Stimulated activated CD8-positive, alpha-beta memory T cell treated with anti-CD3 and anti-CD28 coated beads, Interleukin-7, amount 100 ng/mL, for 48 hours (primary cell): ENCODE measurements around the gene CAV1.

Experiments
- DNase-seq, 2 donors: peaks; one replicate each; pipeline ENCODE4 v3.0.0-alpha.2; 2020; ENCODE audit warnings: low read depth in 1 of 2; ENCODE audit errors: extremely low read depth in 1 of 2

Gene CAV1

DNA sequence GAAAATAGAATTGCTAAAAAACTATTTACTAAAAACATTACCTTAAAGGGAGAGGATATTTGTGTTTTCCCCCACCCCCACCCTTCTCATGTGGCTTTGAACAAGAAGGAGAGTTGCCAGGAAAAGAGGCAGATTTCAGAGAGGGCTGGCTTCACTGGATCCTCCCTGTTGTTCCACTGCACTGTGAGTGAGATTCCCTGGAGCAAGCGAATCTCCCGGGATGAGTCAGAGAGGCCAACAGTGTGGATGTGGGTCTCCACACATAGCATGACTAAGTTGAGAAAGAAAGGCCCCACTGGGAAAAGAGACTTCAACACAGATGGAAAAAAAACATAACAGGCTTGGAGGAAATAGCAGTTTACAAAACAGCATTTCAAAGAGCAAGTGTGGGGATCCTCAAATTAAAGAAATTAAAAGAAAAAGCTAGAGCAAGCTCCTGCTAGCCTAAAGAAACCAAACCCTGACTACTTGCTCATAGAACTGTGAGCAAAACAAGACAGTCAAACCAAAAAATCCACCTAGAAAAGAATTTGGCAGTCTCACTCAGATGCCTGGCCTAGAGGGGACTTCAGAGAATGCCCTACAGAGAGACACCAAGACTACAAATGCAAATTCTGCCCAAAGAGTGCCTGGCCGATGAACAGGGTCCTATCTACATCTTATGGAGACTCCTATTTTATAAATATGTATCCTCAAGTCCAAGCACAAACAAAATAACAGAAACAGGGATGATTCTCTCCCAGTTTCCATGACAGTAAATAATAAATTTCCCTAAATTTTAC is 3.4 kb downstream of the CAV1 start:
- DNase-seq, result no peak

DNA sequence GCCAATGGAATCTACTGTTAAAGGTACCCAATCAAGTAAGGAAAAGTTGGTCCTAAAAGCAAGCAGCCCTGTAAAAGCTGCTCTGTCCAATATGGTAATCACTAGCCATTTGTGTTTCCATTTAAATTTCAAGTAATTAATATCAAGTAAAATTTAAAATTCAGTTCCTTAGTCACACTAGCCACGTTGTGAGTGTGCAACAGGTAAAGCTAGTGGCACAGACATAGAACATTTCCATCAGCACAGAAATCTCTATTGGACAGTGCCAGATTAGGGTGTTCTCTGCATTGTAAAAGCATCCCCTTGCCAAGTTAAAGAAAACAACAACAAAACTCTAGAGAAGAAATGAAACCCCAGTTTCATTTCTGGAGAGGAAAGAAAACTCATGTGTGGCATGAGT is 4.4 kb downstream of the CAV1 start:
- DNase-seq, result no peak

DNA sequence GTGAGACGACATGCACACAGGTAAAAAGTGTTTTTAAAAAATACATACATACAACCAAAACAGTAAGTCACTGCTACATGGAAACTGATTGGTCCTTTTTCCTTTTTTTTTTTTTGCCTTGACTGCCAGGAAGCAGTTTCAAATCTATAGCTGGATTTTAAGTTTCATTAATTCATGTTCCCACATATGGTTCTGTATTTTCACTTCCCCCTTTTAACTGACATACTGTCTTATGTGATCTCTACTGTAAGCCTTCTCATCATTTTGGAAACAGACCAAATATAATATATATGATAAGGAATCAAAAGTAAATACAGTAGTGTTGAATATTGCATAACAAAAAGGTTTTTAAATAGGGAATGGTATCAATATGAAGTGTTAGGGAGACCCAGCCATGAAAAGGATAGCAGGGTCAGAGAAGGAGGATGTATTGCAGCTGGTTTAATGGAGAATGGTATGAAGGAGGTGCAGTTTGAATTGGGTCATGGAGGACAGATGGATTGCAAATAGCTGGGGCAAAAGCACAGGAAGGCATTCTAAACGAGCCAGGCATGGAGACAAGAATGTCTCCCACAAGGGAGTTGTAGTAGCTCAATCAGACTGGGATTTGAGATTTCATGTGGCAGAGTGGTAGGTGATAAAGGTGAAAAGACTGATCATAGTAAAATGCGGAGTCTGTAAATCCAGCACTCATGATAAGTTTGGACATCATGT is 5.4 kb downstream of the CAV1 start:
- DNase-seq, result no peak

DNA sequence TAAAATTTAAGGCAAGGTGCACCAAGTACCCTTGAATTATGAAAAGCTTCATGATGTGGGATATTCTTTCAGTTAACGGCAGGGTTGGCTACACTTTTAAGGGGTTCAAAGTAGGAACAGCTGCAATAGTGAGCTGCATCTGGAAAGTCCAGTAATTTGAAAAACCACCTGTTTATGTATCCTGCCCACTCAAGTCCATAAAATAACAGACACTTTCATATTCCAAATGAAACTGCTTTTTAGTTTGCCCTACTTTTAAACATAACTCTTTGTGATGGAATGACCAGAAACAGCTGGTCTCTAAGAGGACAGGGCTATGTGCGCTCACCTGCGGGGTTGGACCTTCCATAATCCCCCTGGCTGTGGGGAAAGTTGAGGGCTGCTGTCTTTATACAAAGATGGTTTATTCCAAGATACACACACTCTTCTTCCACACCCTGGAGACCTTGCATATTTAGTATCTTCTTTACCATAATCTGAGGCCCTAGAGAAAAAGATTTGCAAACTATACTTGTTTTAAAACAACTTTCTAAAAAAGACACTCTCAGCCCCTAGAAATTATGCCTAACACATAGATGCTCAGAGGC is 7.4 kb downstream of the CAV1 start:
- DNase-seq, result no peak

DNA sequence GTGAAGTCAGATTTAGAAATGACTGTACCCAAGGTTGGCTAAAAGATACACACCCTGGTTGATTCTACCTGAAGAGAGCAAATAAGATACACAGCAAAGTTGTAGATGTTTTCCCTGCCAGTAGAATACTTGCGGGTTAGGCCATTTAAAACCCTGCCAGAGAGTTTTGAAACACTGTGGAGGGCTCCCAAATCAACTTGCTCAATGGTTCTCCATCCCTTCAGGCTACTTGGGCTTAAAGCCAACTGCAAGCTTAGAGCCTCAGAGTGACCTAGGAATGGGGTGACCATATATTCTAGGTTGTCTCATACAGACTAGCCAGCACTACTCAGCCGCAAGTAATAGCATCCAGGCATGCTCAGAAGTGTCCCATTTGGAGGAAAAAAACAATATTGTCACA is 10.0 kb downstream of the CAV1 start:
- no peak for DNase-seq

DNA sequence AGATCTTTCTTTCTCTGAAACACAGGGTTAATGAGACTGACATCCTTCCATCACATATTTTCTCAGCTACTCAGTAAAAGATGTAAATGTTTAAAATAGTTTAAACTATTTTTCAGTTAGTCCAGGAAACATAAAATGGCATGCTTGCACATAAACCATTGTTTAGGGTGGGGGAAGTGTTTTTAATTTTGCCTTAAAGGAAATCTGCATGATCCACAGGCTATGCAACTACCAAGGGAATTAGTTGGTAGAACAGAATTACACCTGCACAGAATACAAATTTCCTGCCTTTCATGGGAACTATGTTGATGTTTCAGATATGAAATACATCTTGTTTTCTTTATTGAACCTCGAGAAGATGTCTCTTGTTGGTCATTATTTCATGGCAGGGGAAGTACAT is 10.6 kb downstream of the CAV1 start:
- DNase-seq, result no peak

DNA sequence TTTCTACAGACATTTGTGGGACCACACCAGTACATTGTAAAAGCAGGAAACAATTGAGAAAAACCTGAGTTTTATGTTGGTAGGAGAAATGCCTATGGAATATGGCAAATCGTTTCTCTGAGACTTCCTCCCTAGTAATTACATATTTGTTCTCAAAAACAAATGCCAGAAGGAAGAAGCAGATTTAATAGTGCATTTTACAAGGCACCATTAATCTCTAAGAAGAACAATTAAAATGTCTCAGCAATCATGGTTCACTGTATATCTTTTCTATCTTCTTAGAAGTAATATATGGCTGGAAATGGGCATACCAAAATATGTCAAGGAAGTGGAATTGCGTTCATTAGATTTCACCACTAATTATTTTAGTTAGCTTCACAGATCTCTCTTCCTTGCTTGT is 13.3 kb downstream of the CAV1 start:
- DNase-seq, result no peak

DNA sequence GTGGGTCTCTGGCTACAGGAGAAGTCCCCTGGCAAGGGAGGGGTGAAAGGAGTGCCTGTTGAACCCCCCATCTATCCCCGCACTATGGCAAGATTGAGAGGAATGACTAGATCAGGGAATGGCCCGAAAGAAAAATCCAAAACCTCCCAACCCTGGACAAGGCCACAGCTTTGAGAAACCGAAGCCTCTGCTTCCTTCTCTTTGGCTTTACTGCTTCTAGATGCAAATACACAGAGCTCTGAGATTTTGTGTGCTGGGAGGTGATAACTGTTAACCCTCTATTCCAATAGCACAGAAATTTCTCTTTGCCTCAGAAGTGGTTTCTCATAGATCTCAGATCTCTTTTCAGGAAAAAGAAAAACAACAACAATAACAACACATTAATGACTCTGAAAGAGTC is 15.0 kb downstream of the CAV1 start:
- DNase-seq, result no peak

DNA sequence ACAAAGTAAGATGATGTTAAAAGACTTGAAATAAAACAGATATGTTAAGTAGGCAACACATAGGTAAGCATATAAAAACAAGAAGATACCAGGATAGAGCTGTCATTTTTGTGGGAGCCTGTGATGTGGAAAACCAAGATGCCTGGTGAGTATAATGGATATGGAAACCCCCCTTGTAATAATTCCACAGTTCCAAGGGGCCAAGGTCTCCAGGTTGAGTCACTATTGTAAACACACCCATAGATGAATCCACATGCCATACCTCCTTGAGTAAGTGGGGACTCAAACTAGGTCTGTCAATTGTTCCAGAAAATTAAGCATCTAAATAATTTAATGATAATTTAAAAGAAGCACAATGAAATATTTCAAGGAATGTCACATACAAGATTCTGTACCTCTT is 15.9 kb downstream of the CAV1 start:
- DNase-seq, result no peak

DNA sequence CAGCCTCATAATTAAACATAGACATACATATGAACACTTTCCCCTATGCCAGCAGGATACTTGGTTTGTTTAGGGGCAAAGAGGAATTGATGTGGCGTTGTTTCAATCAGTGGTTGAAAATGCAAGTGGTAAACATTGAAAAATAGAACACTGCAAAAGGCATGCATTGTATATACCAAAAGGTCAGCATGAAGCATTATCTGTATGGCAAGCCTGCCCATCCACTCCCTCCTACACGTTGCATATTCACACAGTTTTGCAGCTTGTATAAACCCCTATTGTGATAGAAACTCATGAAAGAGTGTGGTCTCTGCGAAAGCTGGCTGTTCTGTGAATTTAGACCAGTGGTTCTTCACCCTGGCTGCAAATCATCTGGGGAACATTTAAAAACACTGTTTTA is 17.1 kb downstream of the CAV1 start:
- DNase-seq, result no peak

DNA sequence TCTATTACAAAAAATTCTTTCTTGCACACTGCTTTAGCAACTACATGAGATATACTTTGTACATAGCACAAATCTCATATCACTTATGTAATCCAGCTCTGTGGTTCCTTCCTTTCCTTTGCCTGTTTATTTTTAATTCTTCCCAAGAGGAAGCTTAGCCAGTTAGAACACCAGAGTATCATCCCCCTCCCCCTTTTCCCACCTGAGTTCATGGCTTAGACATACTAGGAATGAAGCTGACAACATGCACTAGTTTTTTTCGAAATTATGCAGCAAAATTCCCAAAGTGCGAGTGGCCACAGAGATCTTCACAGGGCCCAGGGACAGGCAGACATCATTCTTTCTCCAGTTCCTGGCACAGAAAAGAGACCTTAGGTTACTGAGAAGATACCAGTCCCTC is 17.8 kb downstream of the CAV1 start:
- DNase-seq, result no peak

DNA sequence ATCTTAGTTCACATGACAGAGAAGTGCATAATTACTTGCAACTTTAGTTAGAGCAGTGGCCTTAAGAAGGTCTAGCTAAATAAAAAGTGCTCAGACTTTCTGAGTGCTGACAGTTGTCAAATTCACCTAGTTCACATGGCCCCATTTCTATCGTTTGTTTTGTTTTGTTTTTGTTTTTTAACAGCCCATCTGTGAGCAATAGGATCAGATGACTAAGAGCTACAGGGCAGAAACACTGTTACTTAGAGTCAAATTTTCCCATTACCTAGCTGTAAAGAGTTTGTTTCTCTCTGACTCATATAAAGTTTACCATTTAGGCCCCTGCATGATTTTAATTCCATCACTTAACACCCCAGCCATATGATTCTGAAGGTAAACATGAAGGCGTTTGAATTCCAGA is 18.8 kb downstream of the CAV1 start:
- no peak for DNase-seq

DNA sequence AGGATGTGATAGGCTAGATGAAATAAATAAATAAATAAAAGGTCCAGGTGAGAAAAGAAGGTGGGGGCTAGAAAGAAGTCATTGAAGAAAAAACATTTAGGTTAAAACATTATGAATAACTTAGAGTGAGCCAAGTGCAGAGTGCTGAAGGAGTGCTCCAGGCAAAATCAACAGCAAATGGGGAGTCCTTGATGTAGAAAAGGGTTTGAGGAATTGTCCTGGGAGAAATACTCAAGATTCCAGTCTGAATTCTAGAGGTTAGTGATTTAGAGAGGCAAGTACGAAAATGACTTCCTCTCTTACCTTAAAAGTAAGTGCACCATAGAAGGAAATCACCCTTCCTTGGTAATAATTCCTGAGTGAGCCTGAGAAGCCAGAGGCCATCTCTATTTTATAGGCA is 19.7 kb downstream of the CAV1 start:
- DNase-seq, result no peak

DNA sequence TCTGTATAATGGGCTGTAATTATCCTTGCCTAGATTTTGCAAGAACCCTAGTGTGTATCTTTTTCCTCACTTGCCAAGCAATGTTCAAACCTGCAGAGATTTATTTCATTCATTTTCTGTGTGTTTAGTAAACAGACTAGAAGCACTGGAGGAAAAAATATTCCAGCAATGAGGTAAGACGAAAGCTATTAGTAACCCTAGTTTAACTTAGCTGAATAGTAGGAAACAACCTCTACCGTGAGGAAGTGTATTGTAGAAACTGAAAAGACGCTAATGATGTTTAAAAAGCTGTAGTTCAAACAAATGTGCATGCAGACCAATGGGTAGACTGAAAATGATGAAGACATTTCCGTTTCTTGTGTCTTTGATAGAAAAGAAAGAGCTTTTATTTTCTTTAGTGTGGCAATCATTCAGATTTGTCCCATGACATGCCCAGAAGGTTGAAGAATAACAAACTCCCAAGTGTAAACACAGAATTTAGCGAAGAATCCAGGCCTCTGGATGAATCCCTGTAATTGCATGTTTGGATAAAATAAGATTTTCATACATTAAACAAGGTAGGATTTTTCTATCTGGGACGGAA is 20.7 kb downstream of the CAV1 start:
- no peak for DNase-seq

DNA sequence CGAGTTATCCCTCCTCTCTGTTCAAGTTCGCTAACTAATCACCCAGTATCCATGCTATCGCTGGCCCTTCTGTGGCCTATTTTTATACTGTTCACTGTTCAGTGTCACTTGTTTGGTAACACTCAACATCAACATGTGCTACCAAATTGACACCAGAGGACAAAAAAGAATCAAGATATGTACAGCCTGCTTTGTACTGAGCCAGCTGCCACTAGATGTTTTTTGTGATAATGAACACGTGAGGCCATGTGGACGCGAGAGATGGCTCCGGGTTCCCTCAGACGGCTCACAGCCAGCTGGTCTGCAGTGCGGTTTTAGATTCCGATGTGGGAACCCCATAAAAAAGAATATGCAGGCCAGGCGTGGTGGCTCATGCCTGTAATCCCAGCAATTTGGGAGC is 21.2 kb downstream of the CAV1 start:
- no peak for DNase-seq

DNA sequence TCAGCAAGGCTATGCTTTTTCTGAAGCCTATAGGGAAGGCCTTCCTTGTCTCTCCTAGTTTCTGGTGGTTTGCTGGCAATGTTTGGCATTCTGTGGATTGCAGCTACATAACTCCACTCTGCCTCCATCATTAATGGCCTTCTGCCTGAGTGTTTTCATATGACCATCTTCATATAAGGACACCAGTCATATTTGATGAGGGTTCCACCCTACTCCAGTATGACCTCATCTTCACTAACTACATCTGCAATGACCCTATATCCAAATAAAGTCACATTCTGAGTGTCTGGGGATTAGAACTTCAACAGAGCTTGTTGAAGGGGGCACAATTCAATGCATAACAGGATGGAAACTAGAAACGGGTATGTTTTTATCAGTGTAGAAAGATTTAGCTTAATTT is 22.1 kb downstream of the CAV1 start:
- no peak for DNase-seq

DNA sequence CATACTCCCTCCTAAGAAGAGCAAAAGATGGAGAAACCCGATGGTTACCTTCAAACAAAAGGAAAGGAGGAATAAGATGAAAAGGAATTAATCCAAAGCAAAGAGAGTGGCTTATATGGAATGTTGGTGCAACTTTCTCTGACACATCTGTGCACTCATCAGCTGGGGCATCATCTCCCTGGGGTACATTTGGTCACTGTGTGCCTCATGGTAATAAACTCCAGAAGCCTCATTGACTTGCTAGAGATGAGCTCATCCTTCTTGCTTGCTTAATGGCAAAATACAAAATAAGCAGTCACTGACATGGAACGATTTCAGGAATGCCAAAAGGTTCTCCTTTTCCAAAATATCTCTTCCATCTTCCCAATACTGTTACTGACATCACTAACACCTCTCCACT is 22.5 kb downstream of the CAV1 start:
- no peak for DNase-seq

DNA sequence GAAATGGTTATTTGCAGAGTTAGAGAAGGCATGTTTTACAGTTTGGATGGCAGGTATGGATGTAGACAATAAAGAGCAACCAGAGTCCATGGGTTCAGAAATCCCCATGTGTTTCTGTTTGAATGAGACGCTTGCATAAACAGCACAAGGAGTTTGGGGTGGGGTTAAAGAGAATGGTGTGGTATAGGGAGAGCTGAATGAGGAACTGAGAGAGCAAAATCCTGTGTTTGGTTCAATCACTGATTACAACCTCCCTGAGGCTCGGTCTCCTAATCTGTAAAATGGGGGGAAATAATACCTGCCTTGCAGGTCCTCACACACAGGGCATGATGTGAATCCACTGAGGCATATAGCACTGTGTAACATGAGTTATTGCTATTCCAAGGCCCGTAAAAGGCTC is 23.7 kb downstream of the CAV1 start:
- no peak for DNase-seq

DNA sequence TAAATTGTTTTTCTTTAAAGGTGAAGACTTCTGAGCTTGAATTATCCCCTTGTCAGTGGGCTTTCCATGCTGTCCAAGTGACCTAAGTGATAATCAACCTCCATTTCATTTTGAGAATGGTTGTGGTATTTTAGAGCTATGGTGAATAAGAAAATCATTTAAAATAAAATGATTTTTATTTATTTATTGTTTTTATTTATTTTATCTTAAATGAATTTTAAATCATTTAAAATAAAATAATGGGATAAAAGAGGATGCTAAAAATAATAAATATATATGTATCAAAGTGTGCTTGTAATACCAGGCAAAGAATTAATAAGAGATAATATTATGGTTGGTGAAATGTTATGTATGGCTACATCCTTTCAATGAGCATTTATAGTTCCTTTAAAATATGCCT is 24.5 kb downstream of the CAV1 start:
- DNase-seq, result no peak

DNA sequence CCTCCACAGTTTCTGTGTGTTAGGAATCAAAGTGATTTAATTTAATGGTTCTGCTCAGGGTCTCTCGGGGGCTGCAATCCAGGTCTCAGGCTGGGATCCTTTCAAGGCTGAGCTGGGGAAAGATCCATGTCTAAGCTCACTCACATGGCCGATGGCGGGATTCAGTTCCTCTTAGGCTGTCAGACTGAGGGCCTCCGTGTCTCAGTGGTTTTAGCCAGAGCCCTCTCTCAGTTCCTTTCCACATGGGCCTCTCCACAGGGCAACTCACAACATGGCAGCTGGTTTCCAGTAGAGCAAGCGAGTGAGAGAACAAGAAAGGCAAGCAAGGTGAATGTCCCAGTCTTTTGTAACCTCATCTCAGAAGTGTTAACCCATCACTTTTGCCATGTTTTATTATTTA is 26.9 kb downstream of the CAV1 start:
- no peak for DNase-seq

DNA sequence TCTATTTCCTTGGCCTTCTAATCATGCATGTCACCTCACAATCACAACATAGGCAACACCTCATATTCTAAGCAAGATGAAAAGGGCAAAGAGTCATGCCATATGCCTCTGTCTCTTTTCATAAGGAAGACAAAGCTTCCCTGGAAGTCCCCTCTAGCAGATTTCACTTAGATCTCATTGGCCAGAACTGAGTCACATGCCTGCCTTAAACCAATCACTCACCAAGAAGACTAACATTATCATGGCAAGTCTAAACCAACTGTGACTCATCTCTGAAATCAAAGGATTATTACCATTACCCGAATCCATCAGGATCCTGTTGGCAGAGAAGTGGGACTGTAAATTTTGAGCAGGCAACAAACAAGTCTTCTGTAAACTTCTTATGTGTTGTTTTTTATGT is 27.8 kb downstream of the CAV1 start:
- no peak for DNase-seq
